Head of caudate nucleus (tissue), 42 donors: ENCODE results near the gene VGF.
"Not testable (repeated sequence)": the region's sequence is repeated elsewhere in the genome, so short reads cannot be mapped to it uniquely, and the experiment has no call there.

Experiments
- DNase-seq, 42 donors: peaks; one replicate each; pipeline versions ENCODE4 v3.0.0 to v3.0.0-alpha.2; 2020 to 2021; ENCODE audit warnings: mixed read lengths in 7 of 42
- intact Hi-C: fragments of 100-400 bp; cut with DNase I; formaldehyde crosslinking; loops from one replicate; pipeline ENCODE4 v1.15.0; 2022

Gene VGF

GRCh38 chr7:101126651-101127459 is 38.5 kb downstream of the VGF start, which contains the start of gene SERPINE1:
TSS of gene SERPINE1 (plus strand) at chr7:101127104. CDS start at chr7:101128394, 1,290 bp downstream.
- intact Hi-C loops: no loop called here
- peak in 27 of 42 donors; percentile 5 to 70 (median 29) for DNase-seq

- peak in 19 of 42 donors; percentile 8 to 64 (median 32) for DNase-seq
- intact Hi-C loops: no loop called here
These were observed 39.2 kb downstream of the VGF start for GRCh38 chr7:101125989-101126650.

GRCh38 chr7:101124376-101125056 is 40.9 kb downstream of the VGF start:
- no peak for DNase-seq
- intact Hi-C loops: no loop called here

GRCh38 chr7:101123703-101124068 is 41.7 kb downstream of the VGF start:
- DNase-seq: no peak
- intact Hi-C loops: no loop called here

- intact Hi-C loops: no loop called here
- DNase-seq: no peak
These were observed 42.3 kb downstream of the VGF start for GRCh38 chr7:101122933-101123702.

- no peak for DNase-seq
- intact Hi-C loops: no loop called here
These were observed 43.1 kb downstream of the VGF start for GRCh38 chr7:101121991-101122932.

GRCh38 chr7:101121631-101121990 is 43.8 kb downstream of the VGF start:
- intact Hi-C loops, DNase-seq: not testable (repeated sequence)

- intact Hi-C loops: no loop called here
- DNase-seq: no peak
These were observed 45.1 kb downstream of the VGF start for GRCh38 chr7:101120315-101120714.

GRCh38 chr7:101119876-101120275 is 45.5 kb downstream of the VGF start:
- intact Hi-C loops: no loop called here
- no peak for DNase-seq

GRCh38 chr7:101118856-101119255 is 46.5 kb downstream of the VGF start:
- DNase-seq: no peak

GRCh38 chr7:101116898-101117297 is 48.5 kb downstream of the VGF start:
- intact Hi-C loops: no loop called here

More at GRCh38 chr7:101118856-101119255, 46.5 kb downstream of the VGF start:
- intact Hi-C loops: no loop called here

GRCh38 chr7:101115215-101115614 is 50.2 kb downstream of the VGF start:
- DNase-seq: no peak
- intact Hi-C loops: no loop called here

More at GRCh38 chr7:101116898-101117297, 48.5 kb downstream of the VGF start:
- DNase-seq: no peak

- intact Hi-C loops: no loop called here
- no peak for DNase-seq
These were observed 50.9 kb downstream of the VGF start for GRCh38 chr7:101114492-101114891.

- intact Hi-C loops: no loop called here
- no peak for DNase-seq
These were observed 51.5 kb downstream of the VGF start for GRCh38 chr7:101113836-101114235.

GRCh38 chr7:101113140-101113539 is 52.2 kb downstream of the VGF start:
- intact Hi-C loops, DNase-seq: not testable (repeated sequence)
